ENCODE data around the gene TIMM13.
A peak's percentile ranks its signal among the peaks of the same experiment; 100 is the strongest.
"Not testable (repeated sequence)": the region's sequence is repeated elsewhere in the genome, so short reads cannot be mapped to it uniquely, and the experiment has no call there.

The TIMM13 gene

GRCh38 chr19:2427429-2428320 lies at the start of gene TIMM13:
Gene TIMM13 (minus strand): TSS chr19:2427586. CDS start chr19:2427533, 53 bp downstream.
- peak; percentile 93 for DNase-seq (ENCODE audit: low read depth in 2 of 2)

- DNase-seq (ENCODE audit: low read depth in 2 of 2) = peak; percentile 61 to 62
These were observed 49.2 kb upstream of the TIMM13 start for GRCh38 chr19:2476451-2477140.

- peak; percentile 96 for DNase-seq (ENCODE audit: low read depth in 2 of 2)
These were observed 48.5 kb upstream of the TIMM13 start, which contains the start of gene GADD45B for GRCh38 chr19:2475702-2476450. Gene GADD45B (plus strand): TSS chr19:2476127. CDS start chr19:2476359, 232 bp downstream.

- peak in 1 of 2 donors; percentile 55 for DNase-seq (ENCODE audit: low read depth in 2 of 2)
These were observed 47.8 kb upstream of the TIMM13 start for GRCh38 chr19:2475018-2475701.

- DNase-seq (ENCODE audit: low read depth in 2 of 2) = peak; percentile 91 to 93
These were observed 47.0 kb upstream of the TIMM13 start for GRCh38 chr19:2474232-2475017.

GRCh38 chr19:2469915-2470200 lies 42.5 kb upstream of the TIMM13 start:
- DNase-seq (ENCODE audit: low read depth in 2 of 2) = not testable (repeated sequence)

GRCh38 chr19:2469102-2469914 lies 41.9 kb upstream of the TIMM13 start:
- DNase-seq (ENCODE audit: low read depth in 2 of 2) = no peak

GRCh38 chr19:2468596-2468995 lies 41.2 kb upstream of the TIMM13 start:
- DNase-seq (ENCODE audit: low read depth in 2 of 2) = no peak

GRCh38 chr19:2464389-2464788 lies 37.0 kb upstream of the TIMM13 start:
- DNase-seq (ENCODE audit: low read depth in 2 of 2) = no peak

- not testable (repeated sequence) for DNase-seq (ENCODE audit: low read depth in 2 of 2)
These were observed 36.3 kb upstream of the TIMM13 start for GRCh38 chr19:2463694-2464093.

GRCh38 chr19:2462635-2463421 lies 35.4 kb upstream of the TIMM13 start:
- DNase-seq (ENCODE audit: low read depth in 2 of 2) = no peak

- peak in 1 of 2 donors; percentile 48 for DNase-seq (ENCODE audit: low read depth in 2 of 2)
These were observed 34.6 kb upstream of the TIMM13 start for GRCh38 chr19:2461751-2462634.

GRCh38 chr19:2460245-2460644 lies 32.9 kb upstream of the TIMM13 start:
- DNase-seq (ENCODE audit: low read depth in 2 of 2) = no peak

GRCh38 chr19:2458776-2459175 lies 31.4 kb upstream of the TIMM13 start:
- not testable (repeated sequence) for DNase-seq (ENCODE audit: low read depth in 2 of 2)

- no peak for DNase-seq (ENCODE audit: low read depth in 2 of 2)
These were observed 30.7 kb upstream of the TIMM13 start for GRCh38 chr19:2458054-2458453.

- no peak for DNase-seq (ENCODE audit: low read depth in 2 of 2)
These were observed 30.1 kb upstream of the TIMM13 start for GRCh38 chr19:2457394-2458037.

GRCh38 chr19:2455851-2456570 lies 28.6 kb upstream of the TIMM13 start:
- no peak for DNase-seq (ENCODE audit: low read depth in 2 of 2)
